Measurements from ENCODE around the gene ARL6IP1.

ARL6IP1 gene

DNA sequence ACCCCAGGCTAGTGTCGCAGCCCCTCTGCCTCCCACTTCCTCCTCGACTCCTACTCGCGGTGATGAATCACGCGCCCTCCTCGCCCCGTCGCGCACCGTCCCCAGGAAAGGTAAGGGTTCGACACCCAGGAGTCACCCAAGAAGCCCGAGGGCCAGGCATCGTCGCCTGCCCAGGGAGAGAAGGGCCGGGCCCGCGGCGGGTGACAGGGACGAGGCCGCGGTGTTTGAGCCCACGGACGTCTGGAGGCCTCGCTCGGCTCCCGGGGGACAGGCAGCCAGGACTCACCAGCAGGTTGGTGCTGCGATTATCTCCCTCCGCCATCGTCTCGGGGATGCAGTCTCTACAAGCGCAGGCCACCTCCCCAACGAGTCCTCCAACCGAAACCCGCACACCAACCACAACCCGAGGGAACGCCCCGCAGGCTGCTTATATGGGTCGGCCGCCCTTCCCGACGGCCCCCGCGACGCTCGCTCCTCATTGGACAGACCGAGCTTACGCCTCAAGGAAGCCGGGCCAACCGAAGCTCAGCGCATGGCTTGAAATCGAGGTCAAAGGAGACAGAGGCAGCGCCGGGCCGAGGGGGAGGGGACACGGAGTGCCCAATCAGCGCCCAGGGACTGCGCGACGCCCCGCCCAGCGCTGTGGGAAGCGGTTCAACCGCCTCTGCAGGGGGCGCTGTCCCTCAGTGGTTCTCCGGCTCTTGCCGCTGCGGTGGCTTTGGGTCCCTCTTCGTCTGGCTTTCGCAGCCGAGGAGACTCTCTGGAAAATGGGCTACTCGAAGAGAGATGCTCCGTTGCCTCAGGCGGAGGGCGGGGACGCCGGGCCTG lies at the start of gene ARL6IP1:
ARL6IP1 (minus strand) TSS at position 405 of the 828 bp plus-strand sequence; CDS start at position 322, 83 bp downstream.
- TF ChIP-seq, protein P1, sequence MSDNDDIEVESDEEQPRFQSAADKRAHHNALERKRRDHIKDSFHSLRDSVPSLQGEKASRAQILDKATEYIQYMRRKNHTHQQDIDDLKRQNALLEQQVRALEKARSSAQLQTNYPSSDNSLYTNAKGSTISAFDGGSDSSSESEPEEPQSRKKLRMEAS (IDR thresholded peaks at IDR 0.05; ENCODE audit: low read depth, low read length), result peak; percentile 54; the same call in 1 of the 2 replicates
- TF ChIP-seq CTCF (IDR thresholded peaks at IDR 0.05; ENCODE audit: low read depth, low read length) (peak; percentile 68), POLR2A (IDR thresholded peaks at IDR 0.05; ENCODE audit: extremely low read depth, insufficient read length) (peak; percentile 98), MYC (IDR thresholded peaks at IDR 0.05; ENCODE audit: low read depth, low read length) (0 out of 2 replicates have a peak, but pooled peaks have one; percentile 18)
- peak within 1 kb of the TSS; percentile 96 for H3K4me3 ChIP-seq (ENCODE audit: low read depth, low read length)
- peak; percentile 99 for DNase-seq (ENCODE audit: low read depth)

- no peak for DNase-seq (ENCODE audit: low read depth)
- H3K4me3 ChIP-seq (ENCODE audit: low read depth, low read length), result no peak overlapping the region
- TF ChIP-seq MYC (IDR thresholded peaks at IDR 0.05; ENCODE audit: low read depth, low read length) (no peak), POLR2A (IDR thresholded peaks at IDR 0.05; ENCODE audit: extremely low read depth, insufficient read length) (no peak), CTCF (IDR thresholded peaks at IDR 0.05; ENCODE audit: low read depth, low read length) (no peak)
These were observed 45.1 kb upstream of the ARL6IP1 start for GRCh38 chr16:18846416-18846815.

DNA sequence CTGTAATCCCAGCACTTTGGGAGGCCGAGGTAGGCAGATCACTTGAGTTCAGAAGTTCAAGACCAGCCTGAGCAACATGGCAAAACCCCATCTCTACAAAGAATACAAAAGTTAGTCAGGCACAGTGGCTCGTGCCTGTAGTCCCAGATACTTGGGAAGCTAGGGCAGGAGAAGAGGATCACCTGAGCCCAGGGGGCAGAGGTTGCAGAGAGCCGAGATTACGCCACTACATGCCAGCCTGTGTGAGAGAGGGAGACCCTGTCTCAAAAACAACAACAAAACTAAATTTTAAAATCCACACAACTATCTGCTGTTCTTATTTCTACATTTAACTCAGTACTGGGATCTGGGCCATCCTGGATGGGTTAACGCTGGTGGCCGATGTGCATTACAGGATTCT lies 41.2 kb upstream of the ARL6IP1 start:
- TF ChIP-seq, protein P1 (IDR thresholded peaks at IDR 0.05; ENCODE audit: low read depth, low read length), result no peak
- TF ChIP-seq CTCF (IDR thresholded peaks at IDR 0.05; ENCODE audit: low read depth, low read length), result no peak
- TF ChIP-seq MYC (IDR thresholded peaks at IDR 0.05; ENCODE audit: low read depth, low read length), result no peak
- TF ChIP-seq POLR2A (IDR thresholded peaks at IDR 0.05; ENCODE audit: extremely low read depth, insufficient read length), result no peak
- DNase-seq (ENCODE audit: low read depth), result no peak
- no peak overlapping the region for H3K4me3 ChIP-seq (ENCODE audit: low read depth, low read length)

- TF ChIP-seq CTCF (IDR thresholded peaks at IDR 0.05; ENCODE audit: low read depth, low read length) (no peak), MYC (IDR thresholded peaks at IDR 0.05; ENCODE audit: low read depth, low read length) (no peak), POLR2A (IDR thresholded peaks at IDR 0.05; ENCODE audit: extremely low read depth, insufficient read length) (no peak)
- TF ChIP-seq, protein P1 (IDR thresholded peaks at IDR 0.05; ENCODE audit: low read depth, low read length), result no peak
- DNase-seq (ENCODE audit: low read depth), result no peak
- H3K4me3 ChIP-seq (ENCODE audit: low read depth, low read length), result no peak overlapping the region
These were observed 40.6 kb upstream of the ARL6IP1 start for GRCh38 chr16:18841833-18842525.

DNA sequence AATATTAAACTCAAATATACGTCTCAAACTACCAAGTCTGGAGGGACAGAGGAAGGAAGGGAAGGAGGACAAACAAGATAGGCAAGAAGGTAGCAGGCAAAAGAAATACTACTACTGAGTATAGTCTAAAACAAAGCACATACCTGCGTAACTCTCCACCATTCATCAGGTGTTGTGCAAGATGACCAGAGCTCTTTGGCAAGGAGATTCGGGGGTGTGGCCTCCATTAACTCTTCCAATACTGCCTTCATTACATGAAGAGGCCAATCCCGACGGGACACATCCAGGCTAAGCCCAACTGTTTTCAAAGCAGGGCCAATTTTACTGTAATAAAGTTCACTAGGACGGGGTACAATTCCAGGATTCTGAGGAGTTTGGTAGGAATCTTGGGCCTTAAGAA lies 38.2 kb upstream of the ARL6IP1 start:
- no peak for DNase-seq (ENCODE audit: low read depth)
- no peak overlapping the region for H3K4me3 ChIP-seq (ENCODE audit: low read depth, low read length)
- TF ChIP-seq, protein P1 (IDR thresholded peaks at IDR 0.05; ENCODE audit: low read depth, low read length), result no peak
- TF ChIP-seq CTCF (IDR thresholded peaks at IDR 0.05; ENCODE audit: low read depth, low read length) (no peak), MYC (IDR thresholded peaks at IDR 0.05; ENCODE audit: low read depth, low read length) (no peak), POLR2A (IDR thresholded peaks at IDR 0.05; ENCODE audit: extremely low read depth, insufficient read length) (no peak)

Measured in NB4 (cell line).